ENCODE results near the gene SATB2. TPM values are rescaled to one million over a fixed set of nuclear protein-coding genes. Genes with fewer than 3 reads are reported as not detected.

SATB2 gene
- total RNA-seq, 1 experiment from 2014 or later = 7.8 TPM

GRCh38 chr2:199431746-199432213, 26.0 kb downstream of the SATB2 start:
- Histone ChIP-seq H3K79me2 (ENCODE audit: low read depth) (no peaks in the 10 kb centered on the region), H4K20me1 (ENCODE audit: insufficient read depth) (no peaks in the 10 kb centered on the region), H2AFZ (no peak overlapping the region), H3K36me3 (ENCODE audit: low read depth) (no peaks in the 10 kb centered on the region), H3F3A (ENCODE audit: insufficient read depth, low read depth) (no peaks in the 10 kb centered on the region), H3K4me2 (no peak overlapping the region), H3K4me1 (replicated peaks; ENCODE audit: insufficient read depth) (no peaks in the 10 kb centered on the region), H3K9me3 (ENCODE audit: insufficient read depth, low read depth) (no peaks in the 10 kb centered on the region), H3K9me2 (ENCODE audit: insufficient read depth) (no peaks in the 10 kb centered on the region), H3K27me3 (ENCODE audit: insufficient read depth, low read depth) (no peaks in the 10 kb centered on the region), H3K27ac (no peak overlapping the region), H3K4me3 (no peak overlapping the region)
- ChIA-PET POLR2A (ENCODE audit: unreplicated experiment) (no interaction called here), CTCF (no interaction called here)
- TF ChIP-seq CTCF (conservative IDR thresholded peaks at IDR 0.05) (no peak), EZH2 (IDR thresholded peaks at IDR 0.05; ENCODE audit: low read depth) (no peak)
- intact Hi-C loops (cut with micrococcal nuclease; ENCODE audit: unreplicated experiment) = no loop called here
- DNase-seq = no peak
- BruUV-seq (replicated peaks) = no TSS peak

DNA sequence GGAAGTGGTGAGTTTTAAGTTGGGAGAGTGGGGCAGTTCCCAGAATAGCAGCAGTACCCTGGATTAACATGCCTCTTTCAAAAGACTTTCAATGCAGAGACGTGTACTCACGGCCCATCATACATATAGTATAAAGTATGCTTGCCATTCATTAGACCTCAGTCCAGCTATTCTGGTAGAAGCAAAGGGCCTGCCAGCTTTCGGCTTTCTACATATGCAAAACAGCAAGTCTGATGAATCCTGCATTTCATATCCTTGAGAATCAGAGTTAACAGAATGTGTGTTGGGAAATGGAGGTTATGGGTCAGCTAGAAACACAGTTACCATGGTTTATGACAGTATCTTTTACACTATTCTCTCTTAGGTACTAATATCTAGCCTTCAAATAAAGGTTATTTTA, 27.5 kb downstream of the SATB2 start:
- Histone ChIP-seq H3F3A (ENCODE audit: insufficient read depth, low read depth) (no peaks in the 10 kb centered on the region), H3K4me1 (replicated peaks; ENCODE audit: insufficient read depth) (no peaks in the 10 kb centered on the region), H2AFZ (no peak overlapping the region), H4K20me1 (ENCODE audit: insufficient read depth) (no peaks in the 10 kb centered on the region), H3K4me3 (no peak overlapping the region), H3K79me2 (ENCODE audit: low read depth) (no peaks in the 10 kb centered on the region), H3K27ac (no peak overlapping the region), H3K9me2 (ENCODE audit: insufficient read depth) (no peaks in the 10 kb centered on the region), H3K36me3 (ENCODE audit: low read depth) (no peaks in the 10 kb centered on the region), H3K4me2 (no peak overlapping the region), H3K9me3 (ENCODE audit: insufficient read depth, low read depth) (no peaks in the 10 kb centered on the region), H3K27me3 (ENCODE audit: insufficient read depth, low read depth) (no peaks in the 10 kb centered on the region)
- no TSS peak for BruUV-seq (replicated peaks)
- no peak for DNase-seq
- intact Hi-C loops (cut with micrococcal nuclease; ENCODE audit: unreplicated experiment) = no loop called here
- CTCF ChIA-PET = no interaction called here
- no peak for TF ChIP-seq EZH2 (IDR thresholded peaks at IDR 0.05; ENCODE audit: low read depth)
- no peak for TF ChIP-seq CTCF (conservative IDR thresholded peaks at IDR 0.05)
- POLR2A ChIA-PET (ENCODE audit: unreplicated experiment) = no interaction called here

GRCh38 chr2:199428291-199428690, 29.4 kb downstream of the SATB2 start:
- Histone ChIP-seq H3K79me2 (ENCODE audit: low read depth) (no peaks in the 10 kb centered on the region), H3K27ac (no peak overlapping the region), H4K20me1 (ENCODE audit: insufficient read depth) (no peaks in the 10 kb centered on the region), H3K4me3 (no peak overlapping the region), H3F3A (ENCODE audit: insufficient read depth, low read depth) (no peaks in the 10 kb centered on the region), H2AFZ (no peak overlapping the region), H3K9me2 (ENCODE audit: insufficient read depth) (no peaks in the 10 kb centered on the region), H3K36me3 (ENCODE audit: low read depth) (no peaks in the 10 kb centered on the region), H3K4me1 (replicated peaks; ENCODE audit: insufficient read depth) (no peaks in the 10 kb centered on the region), H3K27me3 (ENCODE audit: insufficient read depth, low read depth) (no peaks in the 10 kb centered on the region), H3K4me2 (no peak overlapping the region), H3K9me3 (ENCODE audit: insufficient read depth, low read depth) (no peaks in the 10 kb centered on the region)
- CTCF ChIA-PET = no interaction called here
- no TSS peak for BruUV-seq (replicated peaks)
- intact Hi-C loops (cut with micrococcal nuclease; ENCODE audit: unreplicated experiment) = no loop called here
- TF ChIP-seq EZH2 (IDR thresholded peaks at IDR 0.05; ENCODE audit: low read depth) = no peak
- no peak for TF ChIP-seq CTCF (conservative IDR thresholded peaks at IDR 0.05)
- POLR2A ChIA-PET (ENCODE audit: unreplicated experiment) = no interaction called here
- DNase-seq = no peak
